Natural killer cell (primary cell): ENCODE results near the gene CARS1. TPM values are rescaled to one million over a fixed set of nuclear protein-coding genes. Genes with fewer than 3 reads are reported as not detected.

Experiments used
- ATAC-seq, 3 donors: fragments of 150-1000 bp in 2 of 3; fragments of 200-7000 bp in 1 of 3; cut with Tn5 transposase; 1 replicate in 1 of 3; 2 replicates in 2 of 3; pipeline ENCODE4 v1.10.0; 2021; ENCODE audit warnings: mild to moderate bottlenecking in 2 of 3, moderate library complexity in 2 of 3
- DNase-seq, 2 donors: peaks; one replicate each; pipeline versions ENCODE4 v3.0.0 to v3.0.0-alpha.2; 2013 to 2021; ENCODE audit warnings: mixed read lengths in 1 of 2
- H3K27ac ChIP-seq: one replicate; pipeline ENCODE4 v1.5.1; 2013; ENCODE audit warnings: mild to moderate bottlenecking, low read length
- H3K27me3 ChIP-seq: one replicate; pipeline ENCODE4 v1.6.1; 2013; ENCODE audit warnings: low read length; ENCODE audit not compliant: control insufficient read depth, insufficient read depth
- H3K36me3 ChIP-seq: one replicate; pipeline ENCODE4 v1.6.1; 2013; ENCODE audit warnings: low read length; ENCODE audit not compliant: control insufficient read depth, insufficient read depth
- H3K4me1 ChIP-seq: one replicate; pipeline ENCODE4 v1.6.1; 2013; ENCODE audit warnings: low read length; ENCODE audit not compliant: control insufficient read depth, insufficient read depth
- H3K4me3 ChIP-seq: one replicate; pipeline ENCODE4 v1.5.1; 2013; ENCODE audit warnings: low read length
- H3K9me3 ChIP-seq: one replicate; pipeline ENCODE4 v1.6.1; 2013; ENCODE audit warnings: low read length; ENCODE audit not compliant: control insufficient read depth, insufficient read depth
- H3K27ac Mint-ChIP-seq, 2 donors: one replicate each; pipeline ENCODE4 v1.8.0; 2022; ENCODE audit warnings: mild to moderate bottlenecking in 2 of 2, mixed read lengths in 2 of 2, moderate library complexity in 1 of 2
- H3K27me3 Mint-ChIP-seq, 2 donors: one replicate each; pipeline ENCODE4 v1.8.0; 2022; ENCODE audit warnings: low read depth in 2 of 2, mixed read lengths in 2 of 2
- H3K36me3 Mint-ChIP-seq: one replicate; pipeline ENCODE4 v1.8.0; 2022; ENCODE audit warnings: mixed read lengths
- H3K4me1 Mint-ChIP-seq, 2 donors: one replicate each; pipeline ENCODE4 v1.8.0; 2022; ENCODE audit warnings: mixed read lengths in 2 of 2
- H3K4me3 Mint-ChIP-seq: one replicate; pipeline ENCODE4 v1.8.0; 2022; ENCODE audit warnings: mild to moderate bottlenecking, moderate library complexity, mixed read lengths
- H3K9me3 Mint-ChIP-seq, 2 donors: one replicate each; pipeline ENCODE4 v1.8.0; 2022; ENCODE audit warnings: mixed read lengths in 2 of 2
- WGBS: methylation state at CpG from one replicate; pipeline ENCODE4 v1.1.7; 2013; ENCODE audit warnings: missing lambda C conversion rate; ENCODE audit not compliant: insufficient coverage; 5-methylcytosine and 5-hydroxymethylcytosine counted together
- intact Hi-C: fragments of 100-400 bp; cut with micrococcal nuclease; formaldehyde crosslinking; loops from one replicate; pipeline ENCODE4 v1.14.2; 2022
- total RNA-seq, 4 donors: library from RNA; stranded (reverse); fragments of 120-200 nt in 1 of 4; gene quantifications; one replicate each; pipeline versions ENCODE4 v1.2.3 to v1.2.4, GENCODE V29; 2013 to 2022
- TF ChIP-seq, protein P1 (sequence below): fragments of 200-600 bp; IDR thresholded peaks from one replicate; pipeline ENCODE4 v1.8.0; 2022; ENCODE audit warnings: antibody characterized with exemption

The CARS1 gene
- total RNA-seq, 3 donors from 2014 or later (not counting 1 experiment from before 2014, with no cell fraction given): 47.9 to 51.3 (median 50.3) TPM

DNA sequence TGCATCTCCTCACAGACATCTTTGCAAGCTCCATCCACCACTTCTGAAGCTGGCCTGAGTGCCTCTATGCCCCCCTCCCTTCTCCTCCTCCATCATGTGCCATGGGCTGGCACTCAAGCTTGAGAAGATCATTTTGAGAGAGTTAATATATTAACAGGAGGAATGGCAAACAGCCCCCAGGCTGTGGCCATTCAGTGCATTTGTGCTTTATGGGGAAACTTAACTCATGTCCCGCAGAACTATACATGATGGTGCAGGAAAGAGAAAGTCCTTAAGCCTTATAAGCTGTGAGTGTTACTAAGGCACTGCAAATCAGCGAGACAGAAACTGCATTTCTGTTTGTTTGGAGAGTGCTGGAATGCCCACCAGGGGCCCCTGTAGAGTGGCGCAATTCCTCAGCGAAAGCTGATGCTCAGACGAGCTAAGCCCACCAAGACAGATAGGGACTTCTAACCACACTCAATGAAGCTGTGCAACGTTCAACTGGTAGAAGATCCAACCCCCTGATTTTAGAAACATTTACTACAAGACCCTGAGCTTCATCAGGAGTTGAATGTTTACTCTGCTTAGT, 101.2 kb downstream of the CARS1 start:
- no peak overlapping the region for H3K27ac ChIP-seq
- H3K4me1 ChIP-seq: peaks cover 4% of the 10 kb centered on the region
- H3K9me3 ChIP-seq: no peaks in the 10 kb centered on the region
- H3K36me3 Mint-ChIP-seq: peaks cover 7% of the 10 kb centered on the region
- WGBS: 93% methylated on average over 6 of the region's 6 CpGs
- intact Hi-C loops: no loop called here
- H3K4me3 Mint-ChIP-seq: no peak overlapping the region
- H3K9me3 Mint-ChIP-seq: no peaks in the 10 kb centered on the region
- no peaks in the 10 kb centered on the region for H3K27me3 ChIP-seq
- no peak for ATAC-seq
- H3K4me3 ChIP-seq: no peak overlapping the region
- TF ChIP-seq, protein P1, sequence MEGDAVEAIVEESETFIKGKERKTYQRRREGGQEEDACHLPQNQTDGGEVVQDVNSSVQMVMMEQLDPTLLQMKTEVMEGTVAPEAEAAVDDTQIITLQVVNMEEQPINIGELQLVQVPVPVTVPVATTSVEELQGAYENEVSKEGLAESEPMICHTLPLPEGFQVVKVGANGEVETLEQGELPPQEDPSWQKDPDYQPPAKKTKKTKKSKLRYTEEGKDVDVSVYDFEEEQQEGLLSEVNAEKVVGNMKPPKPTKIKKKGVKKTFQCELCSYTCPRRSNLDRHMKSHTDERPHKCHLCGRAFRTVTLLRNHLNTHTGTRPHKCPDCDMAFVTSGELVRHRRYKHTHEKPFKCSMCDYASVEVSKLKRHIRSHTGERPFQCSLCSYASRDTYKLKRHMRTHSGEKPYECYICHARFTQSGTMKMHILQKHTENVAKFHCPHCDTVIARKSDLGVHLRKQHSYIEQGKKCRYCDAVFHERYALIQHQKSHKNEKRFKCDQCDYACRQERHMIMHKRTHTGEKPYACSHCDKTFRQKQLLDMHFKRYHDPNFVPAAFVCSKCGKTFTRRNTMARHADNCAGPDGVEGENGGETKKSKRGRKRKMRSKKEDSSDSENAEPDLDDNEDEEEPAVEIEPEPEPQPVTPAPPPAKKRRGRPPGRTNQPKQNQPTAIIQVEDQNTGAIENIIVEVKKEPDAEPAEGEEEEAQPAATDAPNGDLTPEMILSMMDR: no peak
- H3K27me3 Mint-ChIP-seq: no peaks in the 10 kb centered on the region
- peaks cover 13 to 15% of the 10 kb centered on the region in 2 donors for H3K4me1 Mint-ChIP-seq
- H3K36me3 ChIP-seq: peaks cover 97% of the 10 kb centered on the region
- DNase-seq: no peak
- H3K27ac Mint-ChIP-seq: peak overlapping the region in 1 of 2 donors; percentile 18

GRCh38 chr11:2954263-2954662, 103.0 kb downstream of the CARS1 start:
- WGBS: 91% methylated on average over 5 of the region's 6 CpGs
- Mint-ChIP-seq H3K9me3 (no peaks in the 10 kb centered on the region), H3K27me3 (no peaks in the 10 kb centered on the region), H3K4me3 (no peak overlapping the region), H3K27ac (peak overlapping the region in 1 of 2 donors; percentile 22), H3K36me3 (peaks cover 14% of the 10 kb centered on the region), H3K4me1 (peaks cover 20 to 21% of the 10 kb centered on the region in 2 donors)
- Histone ChIP-seq H3K4me1 (peaks cover 4% of the 10 kb centered on the region), H3K36me3 (peaks cover 96% of the 10 kb centered on the region), H3K4me3 (no peak overlapping the region), H3K27ac (no peak overlapping the region), H3K9me3 (no peaks in the 10 kb centered on the region), H3K27me3 (no peaks in the 10 kb centered on the region)
- ATAC-seq: peak in 1 of 3 donors; percentile 16
- intact Hi-C loops: no loop called here
- no peak for DNase-seq
- TF ChIP-seq, protein P1: no peak

GRCh38 chr11:2952290-2952689, 104.9 kb downstream of the CARS1 start:
- WGBS: 81% methylated on average over 6 of the region's 6 CpGs
- DNase-seq: no peak
- Mint-ChIP-seq H3K27ac (peak overlapping the region; percentile 74 to 75), H3K9me3 (no peaks in the 10 kb centered on the region), H3K27me3 (no peaks in the 10 kb centered on the region), H3K4me3 (no peak overlapping the region), H3K4me1 (peaks cover 20 to 21% of the 10 kb centered on the region in 2 donors), H3K36me3 (peaks cover 7% of the 10 kb centered on the region)
- H3K9me3 ChIP-seq: no peaks in the 10 kb centered on the region
- H3K4me3 ChIP-seq: no peak overlapping the region
- ATAC-seq: no peak
- H3K36me3 ChIP-seq: peaks cover 95% of the 10 kb centered on the region
- peaks cover 4% of the 10 kb centered on the region for H3K4me1 ChIP-seq
- no peaks in the 10 kb centered on the region for H3K27me3 ChIP-seq
- no peak overlapping the region for H3K27ac ChIP-seq
- TF ChIP-seq, protein P1: no peak
- intact Hi-C loops: no loop called here
